ENCODE measurements around the gene GRIK2.

DNA sequence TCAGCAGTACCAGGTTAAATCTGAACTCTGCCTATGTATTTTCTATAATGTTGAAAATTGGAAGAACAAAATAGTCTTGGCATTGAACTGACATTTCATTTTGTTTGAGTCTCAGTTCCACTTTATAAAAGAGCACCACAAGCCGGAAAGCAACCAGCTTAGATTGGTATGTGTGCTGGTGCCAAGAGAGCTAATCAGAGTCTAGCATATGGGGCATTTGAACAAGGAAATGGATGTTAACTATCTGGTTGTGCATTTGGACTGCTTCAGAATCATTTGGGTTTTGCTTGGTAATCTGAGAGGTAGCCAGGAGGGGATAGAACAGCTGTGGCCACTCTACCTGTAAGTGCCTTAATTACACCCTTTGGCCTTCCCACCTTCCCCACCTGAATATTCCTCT, 184.8 kb downstream of the GRIK2 start:
- no peak for TF ChIP-seq POLR2A (IDR thresholded peaks at IDR 0.05)
- TF ChIP-seq, protein P1, sequence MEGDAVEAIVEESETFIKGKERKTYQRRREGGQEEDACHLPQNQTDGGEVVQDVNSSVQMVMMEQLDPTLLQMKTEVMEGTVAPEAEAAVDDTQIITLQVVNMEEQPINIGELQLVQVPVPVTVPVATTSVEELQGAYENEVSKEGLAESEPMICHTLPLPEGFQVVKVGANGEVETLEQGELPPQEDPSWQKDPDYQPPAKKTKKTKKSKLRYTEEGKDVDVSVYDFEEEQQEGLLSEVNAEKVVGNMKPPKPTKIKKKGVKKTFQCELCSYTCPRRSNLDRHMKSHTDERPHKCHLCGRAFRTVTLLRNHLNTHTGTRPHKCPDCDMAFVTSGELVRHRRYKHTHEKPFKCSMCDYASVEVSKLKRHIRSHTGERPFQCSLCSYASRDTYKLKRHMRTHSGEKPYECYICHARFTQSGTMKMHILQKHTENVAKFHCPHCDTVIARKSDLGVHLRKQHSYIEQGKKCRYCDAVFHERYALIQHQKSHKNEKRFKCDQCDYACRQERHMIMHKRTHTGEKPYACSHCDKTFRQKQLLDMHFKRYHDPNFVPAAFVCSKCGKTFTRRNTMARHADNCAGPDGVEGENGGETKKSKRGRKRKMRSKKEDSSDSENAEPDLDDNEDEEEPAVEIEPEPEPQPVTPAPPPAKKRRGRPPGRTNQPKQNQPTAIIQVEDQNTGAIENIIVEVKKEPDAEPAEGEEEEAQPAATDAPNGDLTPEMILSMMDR (IDR thresholded peaks at IDR 0.05): no peak
